GM13977 (cell line): ENCODE data around the gene AKT2.
A peak's percentile ranks its signal among the peaks of the same experiment; 100 is the strongest.

Experiments used
- DNase-seq: peaks from one replicate; pipeline ENCODE4 v3.0.0; 2012; ENCODE audit warnings: low spot score
- in situ Hi-C: fragments of 300-500 bp; cut with MboI; formaldehyde crosslinking; loops from one replicate; pipeline ENCODE4 v1.12.0; 2022; ENCODE audit warnings: low sequenced_read_pairs, low pct_unique_long_range_greater_than_20kb, mixed read lengths, inconsistent platforms; ENCODE audit not compliant: unreplicated experiment
- TF ChIP-seq, protein P1 (sequence below): IDR thresholded peaks from 2 replicates; pipeline ENCODE4 v1.5.1; 2012; ENCODE audit warnings: mild to moderate bottlenecking, control low read depth; ENCODE audit not compliant: insufficient read depth; ENCODE audit errors: extremely low read depth, missing control alignments

AKT2 gene

DNA sequence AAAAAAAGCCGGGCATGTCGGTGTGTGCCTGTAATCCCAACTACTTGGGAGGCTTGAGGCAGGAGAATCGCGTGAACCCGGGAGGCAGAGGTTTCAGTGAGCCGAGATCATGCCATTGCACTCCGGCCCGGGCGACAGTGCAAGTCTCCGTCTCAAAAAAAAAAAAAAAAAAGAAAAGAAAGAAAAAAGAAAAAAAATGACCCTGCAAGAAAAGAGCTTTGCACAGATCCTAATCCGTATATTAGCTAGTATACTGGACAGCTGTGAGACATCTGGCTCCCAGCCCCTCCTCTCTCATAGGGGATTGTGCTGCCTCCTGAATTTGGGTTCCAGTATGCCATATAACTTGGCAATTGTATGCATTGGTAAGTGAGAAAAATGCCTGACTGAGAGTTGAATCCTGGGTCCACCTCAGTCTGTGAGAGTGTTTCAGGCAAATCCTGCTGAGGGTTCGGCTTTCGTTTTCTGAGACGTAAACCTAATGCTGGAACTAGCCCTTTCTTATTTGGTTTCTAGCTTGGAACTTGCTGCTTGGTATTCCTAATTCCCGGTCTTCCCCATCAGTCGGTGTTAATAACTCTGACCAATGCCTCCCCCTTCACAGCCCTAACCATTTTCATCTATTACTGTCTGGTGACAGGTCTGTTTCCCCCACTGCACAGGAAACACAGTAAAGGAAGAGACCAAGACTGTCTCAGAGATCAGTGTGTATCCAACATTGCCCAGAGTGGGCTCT lies 1.3 kb upstream of the AKT2 start:
- TF ChIP-seq, protein P1, sequence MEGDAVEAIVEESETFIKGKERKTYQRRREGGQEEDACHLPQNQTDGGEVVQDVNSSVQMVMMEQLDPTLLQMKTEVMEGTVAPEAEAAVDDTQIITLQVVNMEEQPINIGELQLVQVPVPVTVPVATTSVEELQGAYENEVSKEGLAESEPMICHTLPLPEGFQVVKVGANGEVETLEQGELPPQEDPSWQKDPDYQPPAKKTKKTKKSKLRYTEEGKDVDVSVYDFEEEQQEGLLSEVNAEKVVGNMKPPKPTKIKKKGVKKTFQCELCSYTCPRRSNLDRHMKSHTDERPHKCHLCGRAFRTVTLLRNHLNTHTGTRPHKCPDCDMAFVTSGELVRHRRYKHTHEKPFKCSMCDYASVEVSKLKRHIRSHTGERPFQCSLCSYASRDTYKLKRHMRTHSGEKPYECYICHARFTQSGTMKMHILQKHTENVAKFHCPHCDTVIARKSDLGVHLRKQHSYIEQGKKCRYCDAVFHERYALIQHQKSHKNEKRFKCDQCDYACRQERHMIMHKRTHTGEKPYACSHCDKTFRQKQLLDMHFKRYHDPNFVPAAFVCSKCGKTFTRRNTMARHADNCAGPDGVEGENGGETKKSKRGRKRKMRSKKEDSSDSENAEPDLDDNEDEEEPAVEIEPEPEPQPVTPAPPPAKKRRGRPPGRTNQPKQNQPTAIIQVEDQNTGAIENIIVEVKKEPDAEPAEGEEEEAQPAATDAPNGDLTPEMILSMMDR: no peak
- in situ Hi-C loops: no loop called here
- DNase-seq: no peak

DNA sequence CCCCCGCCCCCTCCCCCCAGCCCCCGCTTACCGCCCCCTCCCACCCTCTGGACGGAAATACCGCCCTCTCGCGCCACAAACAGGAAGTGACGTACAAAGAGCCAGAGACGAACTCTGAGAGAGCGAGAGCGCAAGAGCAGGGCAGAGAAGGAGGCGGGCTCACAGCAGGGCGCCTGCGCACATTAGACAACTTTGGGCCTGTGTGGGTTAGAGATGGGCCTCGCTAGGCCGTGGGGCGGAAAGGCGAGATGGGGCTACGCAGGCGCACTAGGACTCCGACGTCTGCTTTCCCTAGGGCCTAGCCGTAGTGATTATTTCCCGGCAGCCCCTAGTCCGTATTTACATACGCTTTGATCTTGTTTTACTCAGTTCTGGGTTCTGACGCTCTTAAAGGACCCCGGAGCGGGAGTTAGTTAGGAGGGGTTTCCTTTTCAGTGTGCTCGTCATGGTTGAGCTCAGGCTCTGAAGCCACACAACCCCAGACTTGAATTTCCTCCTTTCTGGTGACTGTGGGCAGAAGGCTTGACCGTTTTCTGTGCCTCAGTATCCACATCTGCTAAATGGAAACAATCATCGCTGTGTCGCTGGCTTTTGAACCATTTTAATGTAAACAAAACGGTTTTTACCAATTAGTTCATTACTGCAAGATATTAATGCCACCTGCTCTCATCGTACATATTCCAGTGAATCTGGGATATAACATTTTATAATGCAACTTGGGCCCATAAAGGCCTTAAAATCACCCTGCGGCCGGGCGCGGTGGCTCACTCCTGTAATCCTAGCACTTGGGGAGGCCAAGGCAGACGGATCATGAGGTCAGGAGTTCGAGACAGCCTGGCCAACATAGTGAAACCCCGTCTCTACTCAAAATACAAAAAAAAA lies 449 bp upstream of the AKT2 start:
- TF ChIP-seq, protein P1: peak; percentile 2
- peak; percentile 97 for DNase-seq
- in situ Hi-C loops: no loop called here

DNA sequence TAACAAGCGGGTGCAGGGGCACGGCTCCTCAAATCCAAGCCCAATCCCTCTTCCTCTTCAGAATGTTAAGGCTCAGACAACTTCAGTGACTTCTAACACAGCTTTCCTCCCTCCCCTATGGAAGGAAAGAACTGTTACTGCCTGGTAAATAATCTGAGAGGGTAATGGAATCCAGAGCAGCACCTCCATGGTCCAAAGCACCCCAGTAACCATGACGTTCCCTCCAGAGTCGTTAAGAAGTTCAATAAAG lies 969 bp downstream of the AKT2 start:
- no peak for DNase-seq
- TF ChIP-seq, protein P1: no peak
- in situ Hi-C loops: no loop called here

DNA sequence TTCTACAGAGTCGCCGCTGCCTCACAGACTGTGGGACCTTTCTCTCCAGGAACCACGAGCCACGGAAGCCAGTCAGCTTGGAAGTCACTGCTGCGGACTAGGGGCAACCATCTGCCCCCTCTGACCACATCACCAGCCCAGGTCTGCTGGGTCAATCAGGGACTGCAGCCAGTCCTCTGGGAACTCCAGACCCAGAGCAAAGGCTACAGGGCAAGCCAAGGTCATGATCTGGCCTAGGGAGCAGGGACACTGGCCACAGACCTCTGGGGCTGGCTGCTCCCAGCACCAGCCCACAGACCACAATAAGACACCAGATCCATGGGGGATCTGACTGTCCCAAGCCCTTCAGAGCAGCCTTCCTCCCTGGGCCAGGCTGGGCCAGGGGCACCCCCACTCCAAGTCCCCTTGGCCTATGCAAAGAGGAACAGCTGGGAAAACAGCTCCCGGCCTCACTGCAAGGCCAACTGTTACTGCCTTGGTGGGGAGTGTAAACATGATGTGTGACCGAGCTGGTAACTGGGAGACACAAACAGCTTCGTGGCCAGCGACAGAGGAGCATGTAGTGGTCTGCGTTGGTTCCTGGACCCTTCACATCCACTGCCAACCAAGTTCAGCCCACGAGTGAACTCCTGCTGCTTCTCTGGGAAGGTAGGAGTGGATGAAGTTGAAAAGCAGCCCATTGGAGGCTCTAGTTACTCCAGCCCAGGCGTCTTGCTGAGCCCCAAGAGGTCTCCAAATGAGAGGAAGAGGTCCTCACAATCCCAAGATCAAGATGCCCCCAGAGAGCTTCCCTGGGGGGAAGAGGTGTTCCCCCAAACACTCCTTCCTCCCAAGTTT lies 1.5 kb downstream of the AKT2 start:
- DNase-seq: no peak
- in situ Hi-C loops: no loop called here
- TF ChIP-seq, protein P1: no peak

DNA sequence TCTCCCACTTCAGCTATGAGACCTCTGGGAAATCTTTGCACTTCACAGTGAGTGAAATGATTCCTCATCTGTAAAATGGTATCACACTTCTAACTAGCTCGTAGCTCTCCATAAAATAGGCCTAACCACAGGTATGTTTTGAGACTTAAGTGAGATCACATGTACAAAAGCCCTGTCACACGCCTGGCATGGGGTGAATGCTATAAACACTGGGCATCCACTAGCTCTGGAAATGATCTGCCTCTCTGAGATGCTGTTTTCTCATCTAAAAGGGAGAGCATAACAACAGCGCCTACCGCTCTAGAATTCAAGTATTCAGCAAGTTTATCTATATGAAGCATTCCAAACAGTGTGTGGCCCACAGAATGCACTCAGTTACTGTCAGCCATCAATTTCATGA lies 2.2 kb downstream of the AKT2 start:
- in situ Hi-C loops: no loop called here
- TF ChIP-seq, protein P1: no peak
- no peak for DNase-seq

DNA sequence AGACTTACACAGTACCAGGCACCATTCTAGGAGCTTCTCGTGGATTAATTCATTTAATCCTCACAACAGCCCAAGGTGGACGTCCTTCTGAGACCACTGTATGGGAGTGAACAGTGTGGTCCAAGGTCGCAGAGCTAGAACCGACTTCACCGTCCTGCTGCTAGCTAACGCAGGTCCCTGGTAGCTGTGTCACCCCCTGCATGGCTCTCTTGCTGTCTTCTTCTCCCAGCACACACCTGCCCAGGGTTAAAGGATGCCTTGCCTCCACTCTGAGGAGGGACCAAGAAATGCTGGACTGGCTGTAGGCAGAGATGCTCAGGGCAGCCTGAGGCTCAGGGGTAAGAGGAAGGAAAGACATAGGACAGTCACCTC lies 3.0 kb downstream of the AKT2 start:
- TF ChIP-seq, protein P1: no peak
- in situ Hi-C loops: no loop called here
- no peak for DNase-seq
